GM18907 (cell line): ENCODE results near the gene CTCF.
A peak's percentile ranks its signal among the peaks of the same experiment; 100 is the strongest.

Source experiments
- ATAC-seq: cut with Tn5 transposase; IDR thresholded peaks from one replicate; pipeline ENCODE4 v1.9.1; 2021; ENCODE audit warnings: mild to moderate bottlenecking, moderate library complexity; ENCODE audit not compliant: unreplicated experiment

The CTCF gene

DNA sequence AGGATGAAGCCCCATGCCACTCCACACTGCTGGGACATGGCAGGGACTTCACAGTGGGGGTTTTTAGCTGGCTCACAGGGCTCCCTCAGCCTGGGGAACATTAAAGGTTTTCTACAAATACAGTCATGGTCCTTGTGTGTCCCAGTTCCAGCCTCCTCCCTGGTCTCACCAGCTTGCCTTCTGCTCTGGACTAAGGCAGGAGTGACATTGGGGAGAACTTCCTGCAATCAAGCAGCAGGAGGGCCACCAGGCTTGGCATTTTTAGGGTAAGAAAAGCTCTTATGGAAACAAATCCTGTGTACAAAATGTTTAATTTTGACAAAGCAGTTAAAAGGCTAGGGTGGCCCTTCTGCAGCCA, 100.3 kb downstream of the CTCF start:
- no peak for ATAC-seq

GRCh38 chr16:67663151-67663876, 101.0 kb downstream of the CTCF start:
- no peak for ATAC-seq

DNA sequence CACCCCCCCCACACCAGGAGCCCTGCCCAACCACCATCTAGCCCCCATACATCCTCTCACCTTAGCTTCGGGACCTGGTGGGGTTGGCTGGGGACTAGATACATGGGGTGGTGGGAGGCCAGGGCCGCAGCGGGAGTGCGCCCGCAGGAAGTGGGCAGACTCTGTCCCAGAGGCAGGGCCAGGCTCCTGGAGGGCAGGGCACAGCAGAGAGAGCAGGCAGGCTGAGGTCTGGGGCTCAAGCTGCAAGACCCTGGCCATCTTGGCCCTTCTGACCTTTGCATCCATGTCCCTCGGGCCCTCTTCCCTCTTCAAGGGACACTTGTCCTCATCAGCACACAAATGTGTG, 101.5 kb downstream of the CTCF start:
- no peak for ATAC-seq

GRCh38 chr16:67664258-67664657, 101.9 kb downstream of the CTCF start:
- ATAC-seq, result no peak

GRCh38 chr16:67664871-67665270, 102.5 kb downstream of the CTCF start:
- ATAC-seq, result no peak

GRCh38 chr16:67665598-67665997, 103.3 kb downstream of the CTCF start:
- no peak for ATAC-seq

- ATAC-seq, result no peak
Observed at GRCh38 chr16:67666032-67666551, 103.8 kb downstream of the CTCF start.

- ATAC-seq, result peak; percentile 58
Observed at GRCh38 chr16:67666559-67667452, 104.5 kb downstream of the CTCF start, which contains the start of the genes C16orf86 and ENKD1. C16orf86 (plus strand) TSS chr16:67666814; CDS start chr16:67666971, 157 bp downstream. ENKD1 (minus strand) TSS chr16:67666750; CDS start chr16:67666442, 308 bp downstream.

DNA sequence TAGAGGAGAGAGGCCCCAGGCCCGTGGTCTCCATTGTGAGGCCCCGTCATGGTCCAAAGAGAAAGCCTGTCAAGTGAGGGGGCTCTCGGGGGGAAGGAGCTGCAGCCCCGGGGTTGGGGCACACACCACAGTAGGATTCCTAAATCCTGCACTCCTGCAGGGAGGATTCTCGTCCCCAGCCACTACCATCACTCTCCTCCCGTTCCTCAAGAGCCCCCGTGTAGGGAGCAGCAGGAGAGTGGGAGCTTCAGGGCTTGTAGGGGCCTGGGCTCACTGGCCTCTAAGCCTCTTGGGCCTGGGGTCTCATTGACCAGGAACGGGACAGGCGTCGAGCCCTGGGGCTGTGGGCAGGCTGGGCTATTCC, 105.1 kb downstream of the CTCF start:
- ATAC-seq, result no peak

- ATAC-seq, result peak; percentile 72
Observed at GRCh38 chr16:67667817-67668494, 105.6 kb downstream of the CTCF start.

DNA sequence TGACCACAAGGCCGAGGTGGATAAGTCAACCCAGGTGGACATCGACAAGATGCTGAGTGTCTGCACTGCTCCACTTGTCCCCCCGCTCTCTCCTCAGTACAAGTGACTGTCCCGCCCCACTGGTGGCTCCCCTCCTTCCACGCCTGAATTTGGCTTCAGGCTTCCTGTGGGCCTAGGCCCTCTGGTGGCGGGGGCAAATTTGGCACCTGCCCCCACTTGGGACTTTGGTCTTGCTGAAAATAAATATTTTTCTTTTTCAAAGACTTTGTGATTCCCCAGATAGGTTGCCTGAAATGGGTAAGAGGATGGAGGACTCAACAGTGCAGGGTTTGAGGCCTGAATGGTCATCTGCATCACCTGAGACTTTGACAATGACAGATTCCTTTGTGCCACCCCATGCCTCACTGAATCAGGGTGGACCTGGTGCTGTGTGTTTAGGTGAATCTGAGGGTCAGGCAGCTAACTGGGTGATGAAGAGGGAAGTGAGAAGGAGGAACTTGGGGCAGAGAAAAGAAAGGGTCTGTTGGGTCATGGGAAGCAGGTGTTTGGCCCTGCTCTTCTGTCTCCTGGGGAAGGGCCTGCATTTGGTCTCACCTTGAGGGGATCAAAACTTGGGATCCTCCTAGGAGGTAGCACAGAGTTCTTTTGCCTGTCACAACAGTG, 106.3 kb downstream of the CTCF start:
- ATAC-seq, result no peak

DNA sequence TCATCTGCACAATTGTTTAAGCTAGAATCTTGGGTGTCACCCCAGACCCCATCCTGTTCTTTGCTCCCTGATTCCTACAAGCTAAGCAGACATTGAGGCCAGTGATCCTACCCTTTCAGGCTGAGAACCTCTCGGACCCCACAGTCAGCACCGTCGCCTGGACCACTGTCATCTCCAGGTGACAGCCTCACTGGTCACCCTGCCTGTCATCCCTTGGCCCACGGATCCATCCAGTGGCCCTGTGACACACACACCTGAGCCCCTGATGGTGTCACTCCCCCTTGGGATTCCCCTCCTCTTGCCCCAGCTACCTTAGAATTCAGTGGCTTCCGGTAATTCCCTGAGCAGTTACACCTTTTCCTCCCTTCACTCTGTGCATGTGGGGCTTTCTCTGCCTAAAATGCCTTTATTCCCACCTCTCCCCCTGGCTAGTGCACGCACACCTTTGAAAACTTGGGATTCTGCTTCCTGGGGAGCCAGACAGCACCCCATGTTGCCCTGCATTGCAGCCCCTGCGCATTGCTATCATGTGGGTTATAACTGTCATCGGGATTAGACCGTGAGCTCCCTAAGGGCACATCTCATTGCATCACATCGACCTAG, 107.3 kb downstream of the CTCF start:
- no peak for ATAC-seq

DNA sequence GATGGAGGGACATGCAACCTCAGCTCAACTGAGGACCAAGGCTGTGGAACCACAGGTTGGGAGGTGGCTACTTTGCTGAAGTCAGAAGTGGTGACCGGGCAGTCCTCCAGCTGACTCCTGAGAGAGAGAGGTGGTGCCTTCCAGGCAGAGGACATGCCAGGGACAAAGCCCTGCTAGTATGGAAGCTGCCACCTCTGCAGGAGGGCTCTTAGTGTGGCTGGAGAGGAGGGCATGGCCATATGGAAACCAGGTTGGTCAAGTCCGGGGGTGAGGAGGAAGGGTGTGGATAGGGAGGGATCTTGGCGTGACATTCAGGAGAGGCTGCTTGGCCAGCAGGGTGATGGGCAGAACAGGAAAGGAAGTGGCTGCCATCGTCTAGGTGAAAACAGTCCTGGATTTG, 110.0 kb downstream of the CTCF start:
- ATAC-seq, result no peak

DNA sequence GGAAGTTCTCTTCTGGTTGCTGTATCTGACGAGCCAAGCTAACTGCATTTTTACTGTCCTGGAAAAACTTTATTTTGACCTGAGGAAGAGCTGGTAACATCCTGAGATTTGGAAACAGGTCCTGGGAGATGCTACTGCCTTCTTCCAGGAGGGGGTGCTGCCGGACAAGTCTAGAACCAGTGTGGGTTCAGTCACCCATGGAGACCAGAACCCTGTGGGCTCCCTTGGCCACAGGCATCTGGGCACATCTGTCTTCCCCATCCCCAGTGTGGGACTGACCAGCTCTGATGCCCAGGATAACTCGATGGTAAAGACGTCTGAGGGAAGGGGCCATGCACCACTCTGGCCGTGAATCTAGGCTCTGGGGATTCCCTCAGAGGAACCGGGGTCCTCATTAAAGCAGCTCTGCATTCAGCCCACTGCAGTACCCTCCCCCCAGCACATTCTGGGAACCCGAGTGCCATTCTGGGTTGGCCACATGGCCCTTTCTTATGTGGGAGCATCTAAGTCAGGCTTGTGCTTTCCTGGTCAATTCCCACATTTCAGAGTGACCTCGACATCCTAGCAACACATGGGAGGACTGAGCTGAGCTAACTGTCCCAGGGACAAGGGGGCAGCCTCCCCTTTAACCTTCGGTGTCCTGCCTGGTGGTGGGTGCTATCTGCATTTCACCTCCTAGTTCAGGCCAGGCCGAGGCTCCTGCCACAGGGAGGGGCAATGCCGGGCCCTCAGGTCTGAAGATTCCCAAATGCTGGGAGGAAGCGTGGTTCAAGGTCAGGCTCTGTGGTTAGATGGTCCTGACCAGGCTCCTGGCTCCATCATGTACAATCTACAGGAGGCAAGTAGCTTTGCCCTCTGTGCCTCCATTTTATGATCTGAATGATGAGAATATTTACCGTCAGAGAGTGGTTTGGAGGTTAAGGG, 110.7 kb downstream of the CTCF start:
- no peak for ATAC-seq

DNA sequence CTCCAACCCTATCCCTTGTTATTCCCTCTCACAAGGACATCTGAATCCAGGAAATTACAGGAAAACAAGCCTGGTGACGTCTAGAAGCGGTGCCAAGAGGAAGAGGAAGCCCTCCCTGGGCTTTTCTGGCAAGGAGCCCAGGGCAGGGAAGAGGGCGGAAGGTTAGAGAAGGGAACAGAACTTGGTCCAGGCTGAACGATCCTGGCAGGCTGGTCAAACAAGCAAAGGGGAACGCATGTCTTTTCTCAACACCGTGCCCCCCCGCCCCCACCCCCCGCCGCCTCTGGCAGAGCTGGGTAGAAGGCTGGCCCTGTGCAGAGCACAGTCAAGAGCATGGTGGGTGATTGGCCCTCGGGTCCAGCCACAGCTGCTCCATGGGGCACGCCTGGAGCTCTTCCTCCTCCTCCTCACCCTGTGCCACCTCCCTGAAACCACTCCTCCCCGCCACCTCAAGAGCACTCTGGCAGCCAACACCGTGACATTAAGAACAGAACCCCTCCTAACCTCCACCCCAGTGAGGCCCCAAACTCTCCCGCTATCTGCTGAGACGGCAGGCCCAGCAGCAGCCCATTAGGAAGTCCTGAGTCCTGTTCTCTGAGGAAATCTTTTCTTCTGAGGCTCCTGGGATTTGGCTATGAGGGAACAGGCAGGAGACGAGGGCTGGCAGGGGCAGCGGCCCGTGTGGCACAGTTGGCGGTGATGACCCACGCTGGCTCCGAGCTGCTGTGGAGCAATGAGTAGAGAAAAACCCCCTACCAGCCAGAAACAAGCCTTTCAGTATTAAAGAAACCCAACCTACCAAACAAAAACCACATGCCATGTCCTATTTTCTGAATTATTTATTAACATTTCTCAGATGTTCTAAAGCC, 111.6 kb downstream of the CTCF start:
- ATAC-seq, result no peak

- ATAC-seq, result no peak
Observed at GRCh38 chr16:67674851-67675578, 112.7 kb downstream of the CTCF start.

DNA sequence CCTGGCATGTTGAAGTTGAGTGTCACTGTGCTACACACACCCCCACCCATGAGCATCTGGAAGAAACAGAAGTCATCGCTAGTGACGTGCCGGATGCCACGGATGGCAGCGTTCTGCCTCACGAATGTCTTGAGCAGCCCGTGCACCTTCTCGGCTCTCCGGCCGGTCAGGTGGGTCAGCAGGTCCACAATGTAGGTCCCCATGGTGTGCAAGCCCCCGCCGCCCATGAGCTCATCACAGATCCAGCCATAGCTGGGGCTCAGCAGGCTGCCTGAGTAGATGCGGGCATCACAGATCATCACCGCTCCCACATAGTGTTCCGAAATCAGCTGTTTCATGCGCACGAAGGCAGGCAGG, 113.2 kb downstream of the CTCF start:
- no peak for ATAC-seq

DNA sequence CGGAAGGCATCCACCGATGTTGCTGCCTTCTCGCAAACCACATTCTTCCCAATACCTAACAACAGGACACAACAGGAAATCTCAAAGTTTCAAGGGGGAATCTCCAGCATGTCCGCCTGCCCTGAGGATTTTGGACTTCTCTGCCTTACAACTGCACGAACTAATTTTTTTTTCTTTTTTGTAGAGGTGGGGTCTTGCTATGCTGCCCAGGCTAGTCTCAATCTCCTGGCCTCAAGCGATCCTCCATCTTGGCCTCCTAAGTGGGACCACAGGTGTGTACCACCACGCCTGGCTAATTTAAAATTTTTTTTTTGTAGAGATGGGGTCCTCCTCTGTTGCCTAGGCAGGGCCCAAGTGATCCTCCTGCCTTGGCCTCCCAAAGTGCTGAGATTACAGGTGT, 113.7 kb downstream of the CTCF start:
- ATAC-seq, result no peak
